Effector memory CD4-positive, alpha-beta T cell (primary cell): Measurements from ENCODE around the gene HSPA4L.

Experiments used
- DNase-seq, 3 donors: peaks; one replicate each; pipeline ENCODE4 v3.0.0-alpha.2; 2020
- H3K27ac ChIP-seq: 2 replicates; pipeline ENCODE4 v1.7.0; 2013; ENCODE audit warnings: mild to moderate bottlenecking, low read length, moderate library complexity; ENCODE audit not compliant: insufficient read depth, poor library complexity, severe bottlenecking
- H3K27me3 ChIP-seq: replicated peaks from 2 replicates; pipeline ENCODE4 v1.7.0; 2013; ENCODE audit warnings: mild to moderate bottlenecking, low read length; ENCODE audit not compliant: insufficient read depth, control insufficient read depth, poor library complexity, severe bottlenecking
- H3K36me3 ChIP-seq: 2 replicates; pipeline ENCODE4 v1.7.0; 2013; ENCODE audit warnings: mild to moderate bottlenecking, low read length, moderate library complexity; ENCODE audit not compliant: control insufficient read depth, insufficient read depth
- H3K4me1 ChIP-seq: 2 replicates; pipeline ENCODE4 v1.7.0; 2013; ENCODE audit warnings: low read length, mild to moderate bottlenecking; ENCODE audit not compliant: control insufficient read depth, insufficient read depth, poor library complexity, severe bottlenecking
- H3K4me3 ChIP-seq: 2 replicates; pipeline ENCODE4 v1.7.0; 2013; ENCODE audit warnings: low read length, low read depth, mild to moderate bottlenecking; ENCODE audit not compliant: insufficient read depth, poor library complexity, severe bottlenecking
- H3K9me3 ChIP-seq: 2 replicates; pipeline ENCODE4 v1.7.0; 2013; ENCODE audit warnings: mild to moderate bottlenecking, low read length, moderate library complexity; ENCODE audit not compliant: control insufficient read depth
- total RNA-seq, 3 donors: gene quantifications; one replicate each; lab custom pipeline; 2026; lab: John Stamatoyannopoulos, UW

HSPA4L gene
- 0 reads per million in 3 donors for total RNA-seq

- peak within 1 kb of the TSS; percentile 60 for H3K4me3 ChIP-seq
- H3K27me3 ChIP-seq, result peaks cover 12% of the 10 kb centered on the region
- H3K36me3 ChIP-seq, result no peaks in the 10 kb centered on the region
- DNase-seq, result peak in 2 of 3 donors; percentile 5 to 9
- H3K27ac ChIP-seq, result no peak within 1 kb of the TSS
- peaks cover 14% of the 10 kb centered on the region for H3K4me1 ChIP-seq
- H3K9me3 ChIP-seq, result no peaks in the 10 kb centered on the region
These were observed at the start of gene HSPA4L for GRCh38 chr4:127782275-127783025. Gene HSPA4L, plus strand, starts transcription at chr4:127782322. Its CDS starts 229 bp downstream, at chr4:127782551.

GRCh38 chr4:127732623-127733328 is 49.3 kb upstream of the HSPA4L start:
- H3K36me3 ChIP-seq, result no peaks in the 10 kb centered on the region
- no peaks in the 10 kb centered on the region for H3K4me1 ChIP-seq
- H3K27me3 ChIP-seq, result no peaks in the 10 kb centered on the region
- H3K27ac ChIP-seq, result no peak overlapping the region
- no peaks in the 10 kb centered on the region for H3K9me3 ChIP-seq
- DNase-seq, result no peak
- H3K4me3 ChIP-seq, result no peak overlapping the region

GRCh38 chr4:127734976-127735375 is 47.1 kb upstream of the HSPA4L start:
- H3K36me3 ChIP-seq, result no peaks in the 10 kb centered on the region
- H3K4me3 ChIP-seq, result no peak overlapping the region
- H3K9me3 ChIP-seq, result no peaks in the 10 kb centered on the region
- no peaks in the 10 kb centered on the region for H3K27me3 ChIP-seq
- no peak overlapping the region for H3K27ac ChIP-seq
- H3K4me1 ChIP-seq, result no peaks in the 10 kb centered on the region
- no peak for DNase-seq

- H3K9me3 ChIP-seq, result no peaks in the 10 kb centered on the region
- H3K4me3 ChIP-seq, result no peak overlapping the region
- H3K27ac ChIP-seq, result no peak overlapping the region
- H3K36me3 ChIP-seq, result no peaks in the 10 kb centered on the region
- no peak for DNase-seq
- H3K4me1 ChIP-seq, result no peaks in the 10 kb centered on the region
- no peaks in the 10 kb centered on the region for H3K27me3 ChIP-seq
These were observed 44.8 kb upstream of the HSPA4L start for GRCh38 chr4:127737295-127737694.

- Histone ChIP-seq H3K27ac (no peak overlapping the region), H3K9me3 (no peaks in the 10 kb centered on the region), H3K36me3 (no peaks in the 10 kb centered on the region), H3K4me3 (no peak overlapping the region), H3K27me3 (no peaks in the 10 kb centered on the region), H3K4me1 (no peaks in the 10 kb centered on the region)
- DNase-seq, result no peak
These were observed 40.9 kb upstream of the HSPA4L start for GRCh38 chr4:127741247-127741646.

- Histone ChIP-seq H3K27ac (no peak overlapping the region), H3K4me1 (no peaks in the 10 kb centered on the region), H3K36me3 (no peaks in the 10 kb centered on the region), H3K4me3 (no peak overlapping the region), H3K9me3 (no peaks in the 10 kb centered on the region), H3K27me3 (no peaks in the 10 kb centered on the region)
- no peak for DNase-seq
These were observed 34.2 kb upstream of the HSPA4L start for GRCh38 chr4:127747883-127748282.

GRCh38 chr4:127748957-127749356 is 33.2 kb upstream of the HSPA4L start:
- no peaks in the 10 kb centered on the region for H3K27me3 ChIP-seq
- DNase-seq, result no peak
- no peak overlapping the region for H3K27ac ChIP-seq
- H3K4me3 ChIP-seq, result no peak overlapping the region
- H3K36me3 ChIP-seq, result no peaks in the 10 kb centered on the region
- no peaks in the 10 kb centered on the region for H3K9me3 ChIP-seq
- H3K4me1 ChIP-seq, result no peaks in the 10 kb centered on the region

- no peak overlapping the region for H3K4me3 ChIP-seq
- no peaks in the 10 kb centered on the region for H3K36me3 ChIP-seq
- no peaks in the 10 kb centered on the region for H3K4me1 ChIP-seq
- no peak overlapping the region for H3K27ac ChIP-seq
- no peaks in the 10 kb centered on the region for H3K9me3 ChIP-seq
- no peaks in the 10 kb centered on the region for H3K27me3 ChIP-seq
- no peak for DNase-seq
These were observed 25.2 kb upstream of the HSPA4L start for GRCh38 chr4:127756906-127757305.

- Histone ChIP-seq H3K9me3 (no peaks in the 10 kb centered on the region), H3K36me3 (no peaks in the 10 kb centered on the region), H3K27me3 (no peaks in the 10 kb centered on the region), H3K4me1 (no peaks in the 10 kb centered on the region), H3K27ac (no peak overlapping the region), H3K4me3 (no peak overlapping the region)
- DNase-seq, result no peak
These were observed 22.8 kb upstream of the HSPA4L start for GRCh38 chr4:127759228-127759820.

GRCh38 chr4:127759893-127760292 is 22.2 kb upstream of the HSPA4L start:
- Histone ChIP-seq H3K36me3 (no peaks in the 10 kb centered on the region), H3K27ac (no peak overlapping the region), H3K4me1 (no peaks in the 10 kb centered on the region), H3K4me3 (no peak overlapping the region), H3K9me3 (no peaks in the 10 kb centered on the region), H3K27me3 (no peaks in the 10 kb centered on the region)
- no peak for DNase-seq
